ENCODE measurements around the gene WBP2. TPM values are rescaled to one million over a fixed set of nuclear protein-coding genes. Genes with fewer than 3 reads are reported as not detected.

The WBP2 gene
- total RNA-seq, 4 donors from 2014 or later, result 27.7 to 75.1 (median 56.8) TPM

DNA sequence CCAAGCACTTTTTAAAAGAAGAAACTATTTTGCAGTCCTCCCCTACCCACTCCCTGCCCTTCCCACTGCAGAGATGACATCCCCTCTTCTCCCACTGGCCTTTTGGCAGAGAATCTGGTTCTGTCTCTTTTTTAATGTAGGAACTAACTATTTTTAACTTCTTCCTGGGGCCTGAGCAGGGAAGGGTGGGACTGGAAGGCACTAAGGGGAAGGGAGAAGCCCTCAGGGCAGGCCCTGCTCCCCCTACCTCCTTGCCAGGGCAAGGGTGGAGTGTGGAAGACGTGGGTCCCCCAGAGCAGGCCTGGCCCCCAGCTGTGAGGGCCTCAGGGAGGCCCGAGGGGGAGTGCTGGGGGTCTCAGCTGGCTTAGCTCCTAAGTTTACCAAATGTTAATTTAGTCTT lies 30.5 kb downstream of the WBP2 start:
- Histone ChIP-seq H3K36me3 (peaks cover 0 to 25% (median 6%) of the 10 kb centered on the region in 4 donors), H3K4me3 (no peak overlapping the region), H3K9me3 (no peaks in the 10 kb centered on the region), H3K27ac (no peak overlapping the region), H3K27me3 (no peaks in the 10 kb centered on the region), H3K4me1 (peaks cover 12 to 18% (median 12%) of the 10 kb centered on the region in 4 donors)
- 81% methylated on average over 2 of the region's 2 CpGs; no CpG with 5 or more reads in 1 of the 2 donors for WGBS, 2 donors (ENCODE audit: low coverage in 1 of 2)
- DNase-seq, result no peak
- TF ChIP-seq POLR2AphosphoS5 (IDR thresholded peaks at IDR 0.05) (no peak), EP300 (IDR thresholded peaks at IDR 0.05; ENCODE audit: low read depth) (no peak), POLR2A (IDR thresholded peaks at IDR 0.05) (no peak)
- TF ChIP-seq, protein P1, sequence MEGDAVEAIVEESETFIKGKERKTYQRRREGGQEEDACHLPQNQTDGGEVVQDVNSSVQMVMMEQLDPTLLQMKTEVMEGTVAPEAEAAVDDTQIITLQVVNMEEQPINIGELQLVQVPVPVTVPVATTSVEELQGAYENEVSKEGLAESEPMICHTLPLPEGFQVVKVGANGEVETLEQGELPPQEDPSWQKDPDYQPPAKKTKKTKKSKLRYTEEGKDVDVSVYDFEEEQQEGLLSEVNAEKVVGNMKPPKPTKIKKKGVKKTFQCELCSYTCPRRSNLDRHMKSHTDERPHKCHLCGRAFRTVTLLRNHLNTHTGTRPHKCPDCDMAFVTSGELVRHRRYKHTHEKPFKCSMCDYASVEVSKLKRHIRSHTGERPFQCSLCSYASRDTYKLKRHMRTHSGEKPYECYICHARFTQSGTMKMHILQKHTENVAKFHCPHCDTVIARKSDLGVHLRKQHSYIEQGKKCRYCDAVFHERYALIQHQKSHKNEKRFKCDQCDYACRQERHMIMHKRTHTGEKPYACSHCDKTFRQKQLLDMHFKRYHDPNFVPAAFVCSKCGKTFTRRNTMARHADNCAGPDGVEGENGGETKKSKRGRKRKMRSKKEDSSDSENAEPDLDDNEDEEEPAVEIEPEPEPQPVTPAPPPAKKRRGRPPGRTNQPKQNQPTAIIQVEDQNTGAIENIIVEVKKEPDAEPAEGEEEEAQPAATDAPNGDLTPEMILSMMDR (IDR thresholded peaks at IDR 0.05), result no peak
- intact Hi-C loops (cut with DNase I; ENCODE audit: low total_unique reads) (loop anchor here (10.0 kb wide), 1 partner anchor 70 kb away; no protein-coding TSS in a partner anchor), in situ Hi-C loops (cut with MboI; ENCODE audit: low pct_ligation_motif_present in 1 of 4, low pct_unique_long_range_greater_than_20kb in 1 of 4, low sequenced_read_pairs in 3 of 4) (no loop called here)

DNA sequence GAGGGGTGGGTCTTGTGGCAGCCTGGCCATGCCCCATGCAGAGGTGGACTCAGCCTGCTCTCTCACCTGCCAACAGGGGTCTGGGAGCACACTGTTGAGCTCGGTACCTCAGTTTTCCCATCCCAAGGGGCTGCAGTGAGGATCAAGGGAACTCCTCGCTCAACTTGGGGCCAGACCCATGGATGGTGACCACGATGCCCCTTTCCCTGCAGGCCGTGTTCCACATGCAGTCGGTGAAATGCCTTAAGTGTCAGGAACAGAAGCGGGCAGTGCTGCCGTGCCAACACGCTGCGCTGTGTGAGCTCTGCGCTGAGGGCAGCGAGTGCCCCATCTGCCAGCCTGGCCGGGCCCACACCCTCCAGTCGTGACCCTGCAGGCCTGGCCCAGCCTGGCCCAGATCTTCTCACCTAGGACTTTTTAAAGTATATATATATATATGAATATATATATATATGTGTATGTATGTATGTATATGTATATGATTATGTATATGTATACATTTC lies 31.0 kb downstream of the WBP2 start:
- 92% methylated on average over 13 of the region's 13 CpGs; no CpG with 5 or more reads in 1 of the 2 donors for WGBS, 2 donors (ENCODE audit: low coverage in 1 of 2)
- Histone ChIP-seq H3K27ac (no peak overlapping the region), H3K4me1 (peaks cover 12 to 18% (median 12%) of the 10 kb centered on the region in 4 donors), H3K9me3 (no peaks in the 10 kb centered on the region), H3K4me3 (no peak overlapping the region), H3K27me3 (no peaks in the 10 kb centered on the region), H3K36me3 (peaks cover 0 to 30% (median 9%) of the 10 kb centered on the region in 4 donors)
- in situ Hi-C loops (cut with MboI; ENCODE audit: low pct_ligation_motif_present in 1 of 4, low pct_unique_long_range_greater_than_20kb in 1 of 4, low sequenced_read_pairs in 3 of 4), result no loop called here
- intact Hi-C loops (cut with DNase I; ENCODE audit: low total_unique reads), result loop anchor here (10.0 kb wide), 1 partner anchor 69 kb away; no protein-coding TSS in a partner anchor
- DNase-seq, result no peak
- TF ChIP-seq EP300 (IDR thresholded peaks at IDR 0.05; ENCODE audit: low read depth) (no peak), POLR2A (IDR thresholded peaks at IDR 0.05) (no peak), POLR2AphosphoS5 (IDR thresholded peaks at IDR 0.05) (no peak)
- TF ChIP-seq, protein P1 (IDR thresholded peaks at IDR 0.05), result no peak

DNA sequence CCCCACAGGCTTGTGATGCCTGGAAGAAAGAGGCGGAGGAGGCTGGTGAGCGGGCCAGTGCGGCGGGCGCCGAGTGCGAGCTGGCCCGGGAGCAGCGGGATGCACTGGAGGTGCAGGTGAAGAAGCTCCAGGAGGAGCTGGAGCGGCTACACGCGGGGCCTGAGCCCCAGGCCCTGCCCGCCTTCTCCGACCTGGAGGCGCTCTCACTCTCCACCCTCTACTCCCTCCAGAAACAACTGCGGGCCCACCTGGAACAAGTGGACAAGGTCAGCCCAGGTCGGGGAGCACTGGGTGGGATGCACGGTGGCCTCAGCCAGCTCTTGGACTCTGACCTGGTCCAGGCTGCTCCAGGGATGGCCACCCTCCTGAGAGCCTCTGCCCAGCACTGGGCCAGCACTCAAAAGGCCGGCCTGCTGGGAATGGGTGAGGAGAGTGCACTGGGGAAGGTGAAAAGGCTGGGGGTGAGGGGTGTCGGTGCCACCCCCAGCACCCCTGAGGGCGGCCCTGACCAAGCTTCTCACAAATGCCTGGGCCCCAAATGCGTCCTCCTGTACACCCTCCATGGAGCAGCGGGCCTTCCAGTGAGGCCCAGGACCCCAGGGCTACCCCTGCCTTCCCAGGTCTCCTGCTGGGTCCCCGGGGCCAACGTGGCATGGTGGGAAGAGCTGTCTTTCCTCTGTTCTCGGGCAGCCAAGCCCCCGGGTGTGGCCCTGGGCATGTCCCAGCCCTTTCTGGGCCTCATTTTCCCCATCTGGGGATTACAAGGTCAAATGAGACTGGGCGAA lies 31.7 kb downstream of the WBP2 start:
- no peak for TF ChIP-seq POLR2AphosphoS5 (IDR thresholded peaks at IDR 0.05)
- TF ChIP-seq EP300 (IDR thresholded peaks at IDR 0.05; ENCODE audit: low read depth), result no peak
- TF ChIP-seq, protein P1 (IDR thresholded peaks at IDR 0.05), result no peak
- TF ChIP-seq POLR2A (IDR thresholded peaks at IDR 0.05), result no peak
- no peak for DNase-seq
- Histone ChIP-seq H3K36me3 (peaks cover 0 to 37% (median 12%) of the 10 kb centered on the region in 4 donors), H3K4me1 (peaks cover 12 to 16% (median 12%) of the 10 kb centered on the region in 4 donors), H3K4me3 (no peak overlapping the region), H3K27me3 (no peaks in the 10 kb centered on the region), H3K9me3 (no peaks in the 10 kb centered on the region), H3K27ac (no peak overlapping the region)
- in situ Hi-C loops (cut with MboI; ENCODE audit: low pct_ligation_motif_present in 1 of 4, low pct_unique_long_range_greater_than_20kb in 1 of 4, low sequenced_read_pairs in 3 of 4), result no loop called here
- 94% methylated on average over 28 of the region's 28 CpGs; no CpG with 5 or more reads in 1 of the 2 donors for WGBS, 2 donors (ENCODE audit: low coverage in 1 of 2)
- intact Hi-C loops (cut with DNase I; ENCODE audit: low total_unique reads), result loop anchor here (10.0 kb wide), 1 partner anchor 69 kb away; no protein-coding TSS in a partner anchor

DNA sequence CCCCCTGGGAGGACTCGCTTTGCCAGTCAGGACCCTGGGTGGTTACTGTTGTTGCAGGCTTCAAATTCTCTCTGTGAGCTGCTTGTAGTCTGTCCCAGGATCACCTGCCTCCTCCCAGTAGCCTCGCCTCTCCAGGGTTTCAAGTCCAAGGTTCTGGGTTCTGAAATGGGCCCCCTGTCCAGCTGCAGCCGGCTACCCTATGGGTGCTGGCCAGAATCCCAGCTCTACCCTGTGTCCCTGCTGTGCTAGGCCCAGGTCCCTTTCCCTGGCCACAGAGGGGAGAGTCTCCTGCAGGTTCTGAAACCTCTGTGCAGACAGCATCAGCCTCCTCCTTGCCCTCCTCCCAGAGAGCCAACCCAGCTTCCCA lies 32.4 kb downstream of the WBP2 start:
- no peaks in the 10 kb centered on the region for H3K27me3 ChIP-seq
- intact Hi-C loops (cut with DNase I; ENCODE audit: low total_unique reads) (loop anchor here (10.0 kb wide), 1 partner anchor 68 kb away; no protein-coding TSS in a partner anchor), in situ Hi-C loops (cut with MboI; ENCODE audit: low pct_ligation_motif_present in 1 of 4, low pct_unique_long_range_greater_than_20kb in 1 of 4, low sequenced_read_pairs in 3 of 4) (no loop called here)
- H3K4me3 ChIP-seq, result no peak overlapping the region
- DNase-seq, result no peak
- H3K27ac ChIP-seq, result no peak overlapping the region
- no peaks in the 10 kb centered on the region for H3K9me3 ChIP-seq
- WGBS, 2 donors (ENCODE audit: low coverage in 1 of 2), result 65% methylated on average over 3 of the region's 3 CpGs; no CpG with 5 or more reads in 1 of the 2 donors
- TF ChIP-seq POLR2A (IDR thresholded peaks at IDR 0.05) (no peak), EP300 (IDR thresholded peaks at IDR 0.05; ENCODE audit: low read depth) (no peak)
- TF ChIP-seq, protein P1 (IDR thresholded peaks at IDR 0.05), result no peak
- peaks cover 5 to 10% (median 9%) of the 10 kb centered on the region in 4 donors for H3K4me1 ChIP-seq
- peaks cover 0 to 40% (median 14%) of the 10 kb centered on the region in 4 donors for H3K36me3 ChIP-seq

All from transverse colon (tissue), 4 donors.